GM23338 (cell line): ENCODE data around the gene FANCL. TPM values are rescaled to one million over a fixed set of nuclear protein-coding genes. Genes with fewer than 3 reads are reported as not detected.
"Not testable (repeated sequence)": the region's sequence is repeated elsewhere in the genome, so short reads cannot be mapped to it uniquely, and the experiment has no call there.

ENCODE experiments used
- ATAC-seq: fragments of 200-7000 bp; cut with Tn5 transposase; 3 replicates; pipeline ENCODE4 v1.9.1; 2020
- DNase-seq: peaks from one replicate; pipeline ENCODE4 v3.0.0-alpha.2; 2015; ENCODE audit warnings: low spot score
- H2AFZ ChIP-seq: fragments of 200-600 bp; sonication (generic); 2 replicates; pipeline ENCODE4 v1.8.0; 2016; ENCODE audit warnings: antibody characterized with exemption, mild to moderate bottlenecking, moderate library complexity
- H3F3A ChIP-seq: fragments of 200-600 bp; sonication (generic); replicated peaks from 2 replicates; pipeline ENCODE4 v1.8.0; 2017; ENCODE audit warnings: antibody characterized with exemption, mixed run types, low read depth
- H3K27ac ChIP-seq: fragments of 200-600 bp; sonication (generic); 2 replicates; pipeline ENCODE4 v1.6.1; 2016; ENCODE audit warnings: low read depth
- H3K27me3 ChIP-seq: fragments of 200-600 bp; sonication (generic); 2 replicates; pipeline ENCODE4 v1.8.0; 2016; ENCODE audit warnings: mild to moderate bottlenecking, mixed run types, moderate library complexity; ENCODE audit not compliant: insufficient read depth
- H3K36me3 ChIP-seq: fragments of 200-600 bp; sonication (generic); 2 replicates; pipeline ENCODE4 v1.8.0; 2016; ENCODE audit warnings: mild to moderate bottlenecking; ENCODE audit not compliant: insufficient read depth
- H3K4me1 ChIP-seq: fragments of 200-600 bp; sonication (generic); 2 replicates; pipeline ENCODE4 v1.8.0; 2016; ENCODE audit warnings: mild to moderate bottlenecking, moderate library complexity; ENCODE audit not compliant: insufficient read depth
- H3K4me2 ChIP-seq: fragments of 200-600 bp; sonication (generic); 2 replicates; pipeline ENCODE4 v1.7.1; 2017; ENCODE audit warnings: mixed run types
- H3K4me3 ChIP-seq: fragments of 200-600 bp; sonication (generic); 2 replicates; pipeline ENCODE4 v1.6.1; 2016; ENCODE audit warnings: mixed run types
- H3K79me2 ChIP-seq: fragments of 200-600 bp; sonication (generic); replicated peaks from 2 replicates; pipeline ENCODE4 v1.8.0; 2017; ENCODE audit warnings: mild to moderate bottlenecking; ENCODE audit not compliant: insufficient read depth
- H3K9me2 ChIP-seq: fragments of 200-600 bp; sonication (generic); 2 replicates; pipeline ENCODE4 v1.8.0; 2017; ENCODE audit not compliant: insufficient read depth
- H4K20me1 ChIP-seq: fragments of 200-600 bp; sonication (generic); replicated peaks from 2 replicates; pipeline ENCODE4 v1.8.0; 2017; ENCODE audit warnings: mild to moderate bottlenecking; ENCODE audit not compliant: insufficient read depth
- H3K27ac Mint-ChIP-seq: 2 replicates; pipeline ENCODE4 v1.8.0; 2020; ENCODE audit warnings: inconsistent platforms, mild to moderate bottlenecking, moderate library complexity, mixed read lengths
- H3K27me3 Mint-ChIP-seq: 3 replicates; pipeline ENCODE4 v1.8.0; 2022; ENCODE audit warnings: low read depth, mild to moderate bottlenecking, moderate library complexity, mixed read lengths, inconsistent platforms; ENCODE audit not compliant: insufficient read depth, poor library complexity
- H3K36me3 Mint-ChIP-seq: 3 replicates; pipeline ENCODE4 v1.8.0; 2021; ENCODE audit warnings: low read depth, mild to moderate bottlenecking, inconsistent platforms, moderate library complexity, mixed read lengths
- H3K4me1 Mint-ChIP-seq: 3 replicates; pipeline ENCODE4 v1.8.0; 2020; ENCODE audit warnings: mild to moderate bottlenecking, inconsistent platforms, mixed read lengths
- H3K4me3 Mint-ChIP-seq: 3 replicates; pipeline ENCODE4 v1.8.0; 2021; ENCODE audit warnings: moderate library complexity, mild to moderate bottlenecking, inconsistent platforms, mixed read lengths
- H3K9me3 Mint-ChIP-seq: 3 replicates; pipeline ENCODE4 v1.8.0; 2020; ENCODE audit warnings: moderate library complexity, mild to moderate bottlenecking, inconsistent platforms, mixed read lengths
- CREB1 ChIP-seq: fragments of 250-450 bp; sonication (Bioruptor Pico); IDR thresholded peaks from 2 replicates; pipeline ENCODE4 v1.5.0; 2020; ENCODE audit warnings: low read depth, mild to moderate bottlenecking, moderate library complexity
- ETS1 ChIP-seq: IDR thresholded peaks from 2 replicates; pipeline ENCODE4 v1.6.1; 2016; ENCODE audit warnings: antibody characterized with exemption
- EZH2 ChIP-seq: fragments of 200-600 bp; sonication (generic); IDR thresholded peaks from one replicate; pipeline ENCODE4 v1.8.0; 2017; ENCODE audit warnings: antibody characterized with exemption, mild to moderate bottlenecking, low read depth; ENCODE audit not compliant: unreplicated experiment
- EZH2phosphoT487 ChIP-seq: fragments of 200-600 bp; sonication (generic); IDR thresholded peaks from one replicate; pipeline ENCODE4 v1.8.1; 2018; ENCODE audit warnings: antibody characterized with exemption; ENCODE audit not compliant: unreplicated experiment
- JUNB ChIP-seq: IDR thresholded peaks from one replicate; pipeline ENCODE4 v1.6.1; 2016; ENCODE audit warnings: antibody characterized with exemption; ENCODE audit not compliant: unreplicated experiment
- ZNF114 ChIP-seq: fragments of 250-450 bp; sonication (Bioruptor Pico); IDR thresholded peaks from 2 replicates; pipeline ENCODE4 v1.5.0; 2020; ENCODE audit warnings: mild to moderate bottlenecking, moderate library complexity
- ZNF331 ChIP-seq: fragments of 250-450 bp; sonication (Bioruptor Pico); IDR thresholded peaks from 2 replicates; pipeline ENCODE4 v1.5.0; 2020; ENCODE audit warnings: low read depth, mild to moderate bottlenecking, moderate library complexity
- ZNF462 ChIP-seq: fragments of 250-450 bp; sonication (Bioruptor Pico); IDR thresholded peaks from 2 replicates; pipeline ENCODE4 v1.5.0; 2020; ENCODE audit warnings: mild to moderate bottlenecking, moderate library complexity
- polyA plus RNA-seq: library from polyadenylated mRNA; unstranded; fragments of >200 nt; fragmentation: Nextera tagmentation; extraction: Ambion mirVana; gene quantifications from 2 replicates; pipeline ENCODE4 v1.2.1, GENCODE V29; 2016
- total RNA-seq: library from RNA; depleted of rRNA; stranded (reverse); fragments of >200 nt; shearing (Covaris generic); gene quantifications from 2 replicates; pipeline ENCODE4 v1.2.3, GENCODE V29; 2014

FANCL gene
- total and polyA plus RNA-seq, 2 experiments from 2014 or later = 90.4 to 97.8 TPM

GRCh38 chr2:58180635-58181034 lies 60.5 kb downstream of the FANCL start:
- H3K4me1 Mint-ChIP-seq = no peaks in the 10 kb centered on the region
- no peaks in the 10 kb centered on the region for H3K27me3 Mint-ChIP-seq
- Histone ChIP-seq H3K4me2 (no peak overlapping the region), H3K79me2 (peaks cover 25% of the 10 kb centered on the region), H3K9me2 (no peaks in the 10 kb centered on the region), H3K36me3 (peaks cover 8% of the 10 kb centered on the region; the same call in 1 of the 2 replicates), H4K20me1 (no peaks in the 10 kb centered on the region; the same call in 1 of the 2 replicates), H2AFZ (no peak overlapping the region), H3K27me3 (no peaks in the 10 kb centered on the region), H3K4me3 (no peak overlapping the region), H3F3A (no peaks in the 10 kb centered on the region), H3K27ac (no peak overlapping the region), H3K4me1 (no peaks in the 10 kb centered on the region)
- no peak for DNase-seq
- H3K27ac Mint-ChIP-seq = no peak overlapping the region
- ATAC-seq = no peak
- peaks cover 63% of the 10 kb centered on the region for H3K36me3 Mint-ChIP-seq
- TF ChIP-seq CREB1 (CRISPR knock-in tag) (no peak), ZNF114 (CRISPR knock-in tag) (no peak), JUNB (no peak), ZNF462 (no peak), EZH2 (no peak), ZNF331 (CRISPR knock-in tag) (no peak), EZH2phosphoT487 (no peak), ETS1 (no peak)
- no peak overlapping the region for H3K4me3 Mint-ChIP-seq
- H3K9me3 Mint-ChIP-seq = peaks cover 24% of the 10 kb centered on the region

GRCh38 chr2:58180175-58180574 lies 61.0 kb downstream of the FANCL start:
- not testable (repeated sequence) for H3K4me1 ChIP-seq, H3K4me3 ChIP-seq, H2AFZ ChIP-seq, H3K4me1 Mint-ChIP-seq, H3K4me2 ChIP-seq, ATAC-seq, H3F3A ChIP-seq, H3K27ac Mint-ChIP-seq, H3K27ac ChIP-seq, H3K4me3 Mint-ChIP-seq, H3K27me3 Mint-ChIP-seq, H3K9me2 ChIP-seq, H4K20me1 ChIP-seq, H3K27me3 ChIP-seq, DNase-seq, H3K36me3 ChIP-seq
- peaks cover 28% of the 10 kb centered on the region for H3K79me2 ChIP-seq
- Mint-ChIP-seq H3K9me3 (peaks cover 24% of the 10 kb centered on the region), H3K36me3 (peaks cover 66% of the 10 kb centered on the region)

GRCh38 chr2:58177187-58177586 lies 63.9 kb downstream of the FANCL start:
- not testable (repeated sequence) for H3K4me2 ChIP-seq, DNase-seq, ATAC-seq, H3K9me2 ChIP-seq, H3K27ac ChIP-seq, H2AFZ ChIP-seq, H3K27ac Mint-ChIP-seq, H4K20me1 ChIP-seq, H3K27me3 ChIP-seq, H3K4me3 Mint-ChIP-seq, H3K27me3 Mint-ChIP-seq, H3F3A ChIP-seq, H3K4me1 ChIP-seq, H3K4me1 Mint-ChIP-seq, H3K4me3 ChIP-seq, H3K36me3 ChIP-seq
- Mint-ChIP-seq H3K36me3 (peaks cover 82% of the 10 kb centered on the region), H3K9me3 (peaks cover 47% of the 10 kb centered on the region)
- peaks cover 43% of the 10 kb centered on the region for H3K79me2 ChIP-seq
